Measurements from ENCODE around the gene RIMS4. TPM values are rescaled to one million over a fixed set of nuclear protein-coding genes. Genes with fewer than 3 reads are reported as not detected.
"Not testable (repeated sequence)": the region's sequence is repeated elsewhere in the genome, so short reads cannot be mapped to it uniquely, and the experiment has no call there.

RIMS4 gene
- total RNA-seq, 1 donor from 2014 or later, result 3.2 TPM

GRCh38 chr20:44830523-44830922, 20.2 kb upstream of the RIMS4 start:
- H3K4me1 ChIP-seq, result no peaks in the 10 kb centered on the region
- H3K4me3 ChIP-seq, result no peak overlapping the region
- H3K9me3 ChIP-seq, result no peaks in the 10 kb centered on the region
- intact Hi-C loops (cut with DNase I), result no loop called here
- no peak for TF ChIP-seq CTCF (IDR thresholded peaks at IDR 0.05)
- DNase-seq (no peak), ATAC-seq (no peak)
- H3K27ac ChIP-seq, result no peak overlapping the region
- H3K27me3 ChIP-seq, result peaks cover 8% of the 10 kb centered on the region
- no peaks in the 10 kb centered on the region for H3K36me3 ChIP-seq

- Histone ChIP-seq H3K4me3 (no peak overlapping the region), H3K36me3 (no peaks in the 10 kb centered on the region), H3K9me3 (no peaks in the 10 kb centered on the region), H3K27ac (no peak overlapping the region), H3K4me1 (no peaks in the 10 kb centered on the region), H3K27me3 (peaks cover 8% of the 10 kb centered on the region)
- DNase-seq, result no peak
- no peak for ATAC-seq
- TF ChIP-seq CTCF (IDR thresholded peaks at IDR 0.05), result no peak
- intact Hi-C loops (cut with DNase I), result no loop called here
These were observed 19.3 kb upstream of the RIMS4 start for GRCh38 chr20:44829688-44830087.

- no peak overlapping the region for H3K4me3 ChIP-seq
- H3K4me1 ChIP-seq, result no peaks in the 10 kb centered on the region
- no peak for TF ChIP-seq CTCF (IDR thresholded peaks at IDR 0.05)
- DNase-seq (no peak), ATAC-seq (no peak)
- H3K36me3 ChIP-seq, result no peaks in the 10 kb centered on the region
- H3K27ac ChIP-seq, result no peak overlapping the region
- H3K27me3 ChIP-seq, result peaks cover 8% of the 10 kb centered on the region
- no peaks in the 10 kb centered on the region for H3K9me3 ChIP-seq
- intact Hi-C loops (cut with DNase I), result no loop called here
These were observed 18.3 kb upstream of the RIMS4 start for GRCh38 chr20:44828640-44829039.

GRCh38 chr20:44827401-44827800, 17.1 kb upstream of the RIMS4 start:
- intact Hi-C loops (cut with DNase I), result no loop called here
- no peak overlapping the region for H3K4me3 ChIP-seq
- no peak for DNase-seq
- no peaks in the 10 kb centered on the region for H3K4me1 ChIP-seq
- TF ChIP-seq CTCF (IDR thresholded peaks at IDR 0.05), result no peak
- no peaks in the 10 kb centered on the region for H3K27me3 ChIP-seq
- no peak overlapping the region for H3K27ac ChIP-seq
- H3K9me3 ChIP-seq, result no peaks in the 10 kb centered on the region
- ATAC-seq, result no peak
- H3K36me3 ChIP-seq, result no peaks in the 10 kb centered on the region

GRCh38 chr20:44821576-44821975, 11.2 kb upstream of the RIMS4 start:
- H3K4me3 ChIP-seq; H3K27ac ChIP-seq; H3K9me3 ChIP-seq; intact Hi-C loops (cut with DNase I); H3K27me3 ChIP-seq; DNase-seq; ATAC-seq; H3K4me1 ChIP-seq; H3K36me3 ChIP-seq: not testable (repeated sequence)

- Histone ChIP-seq H3K4me1 (no peaks in the 10 kb centered on the region), H3K4me3 (no peak overlapping the region), H3K36me3 (no peaks in the 10 kb centered on the region), H3K27me3 (no peaks in the 10 kb centered on the region), H3K27ac (no peak overlapping the region), H3K9me3 (no peaks in the 10 kb centered on the region)
- no peak for TF ChIP-seq CTCF (IDR thresholded peaks at IDR 0.05)
- ATAC-seq (no peak), DNase-seq (no peak)
- intact Hi-C loops (cut with DNase I), result no loop called here
These were observed 9.6 kb upstream of the RIMS4 start for GRCh38 chr20:44819936-44820335.
